Activated CD4-positive, alpha-beta T cell treated with anti-CD3 and anti-CD28 coated beads, Interleukin-2, amount 50 U/mL, for 4 hours (primary cell): ENCODE data around the gene ASAP2.

Source experiments
- DNase-seq, 2 experiments: peaks; one replicate each; pipeline ENCODE4 v3.0.0-alpha.2; 2020

The ASAP2 gene

GRCh38 chr2:9410108-9410507 is 203.5 kb downstream of the ASAP2 start:
- no peak for DNase-seq

GRCh38 chr2:9412781-9413180 is 206.2 kb downstream of the ASAP2 start:
- no peak for DNase-seq

- no peak for DNase-seq
Observed at GRCh38 chr2:9415516-9416169, 209.0 kb downstream of the ASAP2 start.

- DNase-seq = no peak
Observed at GRCh38 chr2:9416267-9416961, 209.8 kb downstream of the ASAP2 start.

- no peak for DNase-seq
Observed at GRCh38 chr2:9416962-9417316, 210.3 kb downstream of the ASAP2 start.

- DNase-seq = no peak
Observed at GRCh38 chr2:9417725-9418124, 211.1 kb downstream of the ASAP2 start.

- DNase-seq = no peak
Observed at GRCh38 chr2:9418746-9419145, 212.1 kb downstream of the ASAP2 start.

GRCh38 chr2:9419541-9419940 is 212.9 kb downstream of the ASAP2 start:
- no peak for DNase-seq

GRCh38 chr2:9420495-9420894 is 213.9 kb downstream of the ASAP2 start:
- DNase-seq = no peak

- DNase-seq = peak; percentile 40 to 46
Observed at GRCh38 chr2:9422321-9423099, 215.9 kb downstream of the ASAP2 start.

- peak; percentile 93 to 94 for DNase-seq
Observed at GRCh38 chr2:9423100-9423921, 216.7 kb downstream of the ASAP2 start, which contains the start of the genes CPSF3 and ITGB1BP1. TSS of gene CPSF3 (plus strand) at chr2:9423654. CDS start at chr2:9423774, 120 bp downstream. TSS of gene ITGB1BP1 (minus strand) at chr2:9423528. CDS start at chr2:9418697, 4,831 bp downstream.

- DNase-seq = peak in 1 of 2 experiments; percentile 11
Observed at GRCh38 chr2:9423922-9424272, 217.3 kb downstream of the ASAP2 start.

GRCh38 chr2:9424447-9425164 is 218.0 kb downstream of the ASAP2 start:
- DNase-seq = no peak

GRCh38 chr2:9428965-9429577 is 222.5 kb downstream of the ASAP2 start:
- no peak for DNase-seq

- no peak for DNase-seq
Observed at GRCh38 chr2:9430316-9431293, 224.0 kb downstream of the ASAP2 start.

- no peak for DNase-seq
Observed at GRCh38 chr2:9434489-9434888, 227.9 kb downstream of the ASAP2 start.

GRCh38 chr2:9439536-9439935 is 232.9 kb downstream of the ASAP2 start:
- no peak for DNase-seq

GRCh38 chr2:9440058-9440727 is 233.6 kb downstream of the ASAP2 start:
- DNase-seq = no peak

GRCh38 chr2:9441556-9441955 is 234.9 kb downstream of the ASAP2 start:
- DNase-seq = no peak

GRCh38 chr2:9443526-9443925 is 236.9 kb downstream of the ASAP2 start:
- DNase-seq = no peak
